NCI-H345 treated with DMSO at 0.1 percent for 48 hours (cell line): ENCODE results near the gene APOC4.
"Not testable (repeated sequence)": the region's sequence is repeated elsewhere in the genome, so short reads cannot be mapped to it uniquely, and the experiment has no call there.

ENCODE experiments used
- DNase-seq: peaks from one replicate; lab custom pipeline; 2025; ENCODE audit not compliant: unreplicated experiment; lab: John Stamatoyannopoulos, UW

Gene APOC4

GRCh38 chr19:44957526-44957925 is 15.5 kb downstream of the APOC4 start:
- no peak for DNase-seq

- no peak for DNase-seq
Measured at GRCh38 chr19:44958090-44958489, 16.1 kb downstream of the APOC4 start.

GRCh38 chr19:44959691-44960090 is 17.7 kb downstream of the APOC4 start:
- DNase-seq = no peak

GRCh38 chr19:44960906-44961728 is 19.1 kb downstream of the APOC4 start:
- no peak for DNase-seq

GRCh38 chr19:44961821-44962220 is 19.8 kb downstream of the APOC4 start:
- no peak for DNase-seq

GRCh38 chr19:44968118-44968517 is 26.1 kb downstream of the APOC4 start:
- DNase-seq = no peak

- no peak for DNase-seq
Measured at GRCh38 chr19:44968670-44969069, 26.6 kb downstream of the APOC4 start.

GRCh38 chr19:44969437-44969836 is 27.4 kb downstream of the APOC4 start:
- no peak for DNase-seq

GRCh38 chr19:44971451-44971850 is 29.4 kb downstream of the APOC4 start:
- DNase-seq = not testable (repeated sequence)

- no peak for DNase-seq
Measured at GRCh38 chr19:44972802-44973201, 30.8 kb downstream of the APOC4 start.

GRCh38 chr19:44973982-44974735 is 32.1 kb downstream of the APOC4 start:
- DNase-seq = no peak

- DNase-seq = no peak
Measured at GRCh38 chr19:44974857-44975256, 32.8 kb downstream of the APOC4 start.

- no peak for DNase-seq
Measured at GRCh38 chr19:44975444-44975843, 33.4 kb downstream of the APOC4 start.

GRCh38 chr19:44984005-44984404 is 42.0 kb downstream of the APOC4 start:
- no peak for DNase-seq

- no peak for DNase-seq
Measured at GRCh38 chr19:44985445-44985844, 43.4 kb downstream of the APOC4 start.

- DNase-seq = no peak
Measured at GRCh38 chr19:44986389-44986788, 44.4 kb downstream of the APOC4 start.

- no peak for DNase-seq
Measured at GRCh38 chr19:44987148-44987675, 45.2 kb downstream of the APOC4 start.

GRCh38 chr19:44988273-44988672 is 46.2 kb downstream of the APOC4 start:
- no peak for DNase-seq

GRCh38 chr19:44988896-44989556 is 47.0 kb downstream of the APOC4 start:
- no peak for DNase-seq

GRCh38 chr19:44990459-44990858 is 48.4 kb downstream of the APOC4 start:
- no peak for DNase-seq

- no peak for DNase-seq
Measured at GRCh38 chr19:44990966-44991365, 48.9 kb downstream of the APOC4 start.
